ENCODE results near the gene UHRF1.
"Not testable (repeated sequence)": the region's sequence is repeated elsewhere in the genome, so short reads cannot be mapped to it uniquely, and the experiment has no call there.

- TF ChIP-seq CTCF, POLR2AphosphoS5 (IDR thresholded peaks at IDR 0.05): not testable (repeated sequence)
These were observed 45.2 kb downstream of the UHRF1 start for GRCh38 chr19:4954320-4955149.

Data from prostate gland (tissue), 2 donors.